GM18873 (cell line): Measurements from ENCODE around the gene INPP5A.
"Not testable (repeated sequence)": the region's sequence is repeated elsewhere in the genome, so short reads cannot be mapped to it uniquely, and the experiment has no call there.

Source experiments
- ATAC-seq: cut with Tn5 transposase; IDR thresholded peaks from one replicate; pipeline ENCODE4 v1.9.1; 2021; ENCODE audit warnings: mild to moderate bottlenecking, moderate library complexity, moderate number of reproducible peaks; ENCODE audit not compliant: unreplicated experiment, low FRiP score

Gene INPP5A

GRCh38 chr10:132537684-132538001 lies at the start of gene INPP5A:
INPP5A (plus strand) TSS chr10:132537787; CDS start chr10:132538097, 310 bp downstream.
- no peak for ATAC-seq

GRCh38 chr10:132488231-132488821 lies 49.3 kb upstream of the INPP5A start:
- ATAC-seq = no peak

GRCh38 chr10:132489053-132489703 lies 48.4 kb upstream of the INPP5A start:
- no peak for ATAC-seq

- ATAC-seq = no peak
Measured at GRCh38 chr10:132489704-132490534, 47.7 kb upstream of the INPP5A start.

- not testable (repeated sequence) for ATAC-seq
Measured at GRCh38 chr10:132491534-132491933, 46.1 kb upstream of the INPP5A start.

GRCh38 chr10:132492323-132493025 lies 45.1 kb upstream of the INPP5A start:
- ATAC-seq = no peak

GRCh38 chr10:132493246-132493755 lies 44.3 kb upstream of the INPP5A start:
- ATAC-seq = no peak

- ATAC-seq = no peak
Measured at GRCh38 chr10:132493756-132494290, 43.8 kb upstream of the INPP5A start.

GRCh38 chr10:132494866-132495630 lies 42.5 kb upstream of the INPP5A start:
- ATAC-seq = no peak

GRCh38 chr10:132496360-132497062 lies 41.1 kb upstream of the INPP5A start:
- no peak for ATAC-seq

GRCh38 chr10:132497063-132497680 lies 40.4 kb upstream of the INPP5A start:
- no peak for ATAC-seq

- ATAC-seq = no peak
Measured at GRCh38 chr10:132497861-132498561, 39.6 kb upstream of the INPP5A start.

GRCh38 chr10:132498562-132499366 lies 38.8 kb upstream of the INPP5A start:
- no peak for ATAC-seq

GRCh38 chr10:132499367-132499685 lies 38.3 kb upstream of the INPP5A start:
- no peak for ATAC-seq

GRCh38 chr10:132500781-132501415 lies 36.7 kb upstream of the INPP5A start:
- ATAC-seq = no peak

- ATAC-seq = no peak
Measured at GRCh38 chr10:132502544-132503300, 34.9 kb upstream of the INPP5A start.
